GM10266 (cell line): ENCODE results near the gene SOAT2.

Source experiments
- DNase-seq: peaks from one replicate; pipeline ENCODE4 v3.0.0; 2012; ENCODE audit errors: extremely low spot score
- TF ChIP-seq, protein P1 (sequence below): IDR thresholded peaks from 2 replicates; pipeline ENCODE4 v1.5.1; 2012; ENCODE audit warnings: mild to moderate bottlenecking, low read depth; ENCODE audit not compliant: control insufficient read depth, insufficient read depth; ENCODE audit errors: missing control alignments

Gene SOAT2

DNA sequence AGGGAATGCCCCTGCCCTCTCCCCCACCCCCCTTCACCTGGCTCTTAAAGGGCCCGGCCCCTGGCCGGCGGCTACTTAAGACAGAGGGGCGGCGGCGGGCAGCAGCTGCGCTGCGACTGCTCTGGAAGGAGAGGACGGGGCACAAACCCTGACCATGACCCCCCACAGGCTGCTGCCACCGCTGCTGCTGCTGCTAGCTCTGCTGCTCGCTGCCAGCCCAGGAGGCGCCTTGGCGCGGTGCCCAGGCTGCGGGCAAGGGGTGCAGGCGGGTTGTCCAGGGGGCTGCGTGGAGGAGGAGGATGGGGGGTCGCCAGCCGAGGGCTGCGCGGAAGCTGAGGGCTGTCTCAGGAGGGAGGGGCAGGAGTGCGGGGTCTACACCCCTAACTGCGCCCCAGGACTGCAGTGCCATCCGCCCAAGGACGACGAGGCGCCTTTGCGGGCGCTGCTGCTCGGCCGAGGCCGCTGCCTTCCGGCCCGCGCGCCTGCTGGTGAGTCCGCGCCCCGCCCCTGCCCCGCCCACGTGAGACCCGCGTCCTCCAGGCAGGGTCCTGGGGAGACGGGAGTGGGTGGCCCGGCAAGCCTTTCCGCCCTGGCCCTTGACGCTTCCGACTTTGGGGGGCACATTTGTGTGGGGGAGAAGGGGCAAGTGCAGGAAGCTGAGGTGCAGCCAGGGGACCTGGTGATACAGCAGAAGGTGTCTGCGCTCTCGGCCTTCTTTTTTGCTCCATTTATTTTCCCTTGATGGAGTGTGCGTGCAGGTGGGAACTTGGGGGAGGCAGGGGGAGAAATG, 5.5 kb upstream of the SOAT2 start, which contains the start of gene IGFBP6:
Gene IGFBP6 (plus strand): TSS at position 104 of the 790 bp plus-strand sequence. CDS start 51 bp downstream, at position 155.
- DNase-seq: no peak
- TF ChIP-seq, protein P1, sequence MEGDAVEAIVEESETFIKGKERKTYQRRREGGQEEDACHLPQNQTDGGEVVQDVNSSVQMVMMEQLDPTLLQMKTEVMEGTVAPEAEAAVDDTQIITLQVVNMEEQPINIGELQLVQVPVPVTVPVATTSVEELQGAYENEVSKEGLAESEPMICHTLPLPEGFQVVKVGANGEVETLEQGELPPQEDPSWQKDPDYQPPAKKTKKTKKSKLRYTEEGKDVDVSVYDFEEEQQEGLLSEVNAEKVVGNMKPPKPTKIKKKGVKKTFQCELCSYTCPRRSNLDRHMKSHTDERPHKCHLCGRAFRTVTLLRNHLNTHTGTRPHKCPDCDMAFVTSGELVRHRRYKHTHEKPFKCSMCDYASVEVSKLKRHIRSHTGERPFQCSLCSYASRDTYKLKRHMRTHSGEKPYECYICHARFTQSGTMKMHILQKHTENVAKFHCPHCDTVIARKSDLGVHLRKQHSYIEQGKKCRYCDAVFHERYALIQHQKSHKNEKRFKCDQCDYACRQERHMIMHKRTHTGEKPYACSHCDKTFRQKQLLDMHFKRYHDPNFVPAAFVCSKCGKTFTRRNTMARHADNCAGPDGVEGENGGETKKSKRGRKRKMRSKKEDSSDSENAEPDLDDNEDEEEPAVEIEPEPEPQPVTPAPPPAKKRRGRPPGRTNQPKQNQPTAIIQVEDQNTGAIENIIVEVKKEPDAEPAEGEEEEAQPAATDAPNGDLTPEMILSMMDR: no peak

DNA sequence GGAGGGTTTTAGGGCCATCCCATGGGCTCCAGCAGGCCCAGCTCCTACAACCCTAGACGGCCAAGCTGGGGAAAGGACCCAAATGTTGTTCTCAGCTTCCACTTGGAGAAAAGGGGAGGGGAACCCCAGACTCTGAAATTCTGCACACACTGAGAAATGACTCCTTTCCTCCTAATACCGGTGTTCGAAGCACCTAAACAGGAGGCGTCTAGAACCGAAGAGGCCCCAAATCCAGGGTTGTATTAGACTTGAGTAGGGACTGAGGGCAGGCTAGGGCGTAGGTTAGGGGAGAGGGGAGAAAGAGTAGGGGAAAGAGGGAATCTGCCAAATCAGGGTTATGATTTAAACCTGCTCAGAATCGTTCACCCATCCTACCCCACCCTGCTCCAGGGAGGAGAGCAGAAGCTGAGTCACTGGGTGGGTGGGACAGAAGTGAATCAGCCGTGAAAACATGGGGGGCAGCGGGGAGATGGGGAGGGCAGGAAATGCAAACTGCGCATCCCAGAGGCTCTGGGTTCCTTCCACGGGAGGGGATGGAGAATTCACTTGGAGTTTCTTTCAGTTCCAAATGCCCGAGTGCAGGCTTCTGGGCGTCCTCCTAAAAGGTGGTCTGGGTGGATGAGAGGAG, 4.8 kb upstream of the SOAT2 start:
- DNase-seq: peak; percentile 37

DNA sequence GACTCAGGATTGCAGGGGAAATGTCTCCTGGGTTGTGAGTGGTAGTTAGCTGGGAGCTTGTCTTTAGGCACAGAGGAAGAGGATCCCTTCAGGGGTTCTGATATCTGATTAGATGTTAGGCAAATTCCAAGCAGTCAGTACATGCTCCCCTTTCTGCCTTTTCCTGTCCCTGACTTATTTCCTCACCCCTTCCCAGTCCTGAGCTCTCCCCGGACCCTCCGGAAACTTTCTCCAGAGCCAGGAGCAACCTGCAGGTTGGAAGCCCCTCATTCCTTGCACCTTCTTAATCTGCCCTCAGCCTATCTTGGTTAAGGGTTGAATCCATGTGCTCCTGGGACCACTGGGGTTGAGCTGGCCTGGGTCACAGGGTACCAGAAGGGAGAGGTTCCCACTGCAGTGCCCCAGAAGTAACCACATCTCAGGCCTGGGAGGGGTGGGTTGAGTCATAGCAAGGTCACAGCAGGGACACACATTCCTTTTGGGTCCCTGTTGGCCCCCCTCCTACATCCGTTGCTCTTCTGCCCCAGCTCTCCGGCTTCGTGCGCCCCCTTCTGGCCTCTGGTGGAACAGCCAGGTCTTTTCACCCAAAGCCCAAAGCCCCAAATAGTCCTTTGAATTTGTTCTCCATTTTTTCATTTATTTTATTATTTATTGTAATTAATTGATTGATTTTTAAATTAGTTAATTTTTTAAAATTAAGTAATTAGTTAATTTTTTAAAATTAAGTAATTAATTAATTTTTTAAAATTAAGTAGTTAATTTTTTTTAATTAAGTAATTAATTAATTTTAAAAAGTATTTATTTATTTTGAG, 4.0 kb upstream of the SOAT2 start:
- TF ChIP-seq, protein P1: peak; percentile 92
- DNase-seq: peak; percentile 92

More for the DNA sequence above, 4.8 kb upstream of the SOAT2 start:
- TF ChIP-seq, protein P1: no peak

DNA sequence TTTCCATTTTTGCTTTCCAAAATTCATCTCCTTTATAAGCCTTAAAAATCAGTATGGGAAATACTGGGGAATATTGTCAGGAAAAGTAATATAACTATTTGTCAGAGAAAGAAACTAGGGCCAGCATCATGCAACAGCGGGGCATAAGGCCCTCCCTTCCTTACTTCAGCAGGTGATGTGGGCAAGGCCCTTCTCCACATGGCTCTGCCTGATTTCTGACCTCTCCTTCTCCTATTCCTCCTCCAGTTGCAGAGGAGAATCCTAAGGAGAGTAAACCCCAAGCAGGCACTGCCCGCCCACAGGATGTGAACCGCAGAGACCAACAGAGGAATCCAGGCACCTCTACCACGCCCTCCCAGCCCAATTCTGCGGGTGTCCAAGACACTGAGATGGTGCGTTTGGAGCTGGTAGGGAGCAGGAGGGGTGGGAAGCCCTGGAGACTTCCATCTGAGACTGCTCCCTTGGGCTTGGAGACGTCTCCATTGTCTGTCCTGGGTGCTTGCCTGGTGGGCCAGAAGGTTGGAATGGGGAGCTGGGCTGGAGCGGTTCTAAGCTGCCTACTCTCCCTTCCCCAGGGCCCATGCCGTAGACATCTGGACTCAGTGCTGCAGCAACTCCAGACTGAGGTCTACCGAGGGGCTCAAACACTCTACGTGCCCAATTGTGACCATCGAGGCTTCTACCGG, 2.7 kb upstream of the SOAT2 start:
- TF ChIP-seq, protein P1: no peak
- DNase-seq: no peak

DNA sequence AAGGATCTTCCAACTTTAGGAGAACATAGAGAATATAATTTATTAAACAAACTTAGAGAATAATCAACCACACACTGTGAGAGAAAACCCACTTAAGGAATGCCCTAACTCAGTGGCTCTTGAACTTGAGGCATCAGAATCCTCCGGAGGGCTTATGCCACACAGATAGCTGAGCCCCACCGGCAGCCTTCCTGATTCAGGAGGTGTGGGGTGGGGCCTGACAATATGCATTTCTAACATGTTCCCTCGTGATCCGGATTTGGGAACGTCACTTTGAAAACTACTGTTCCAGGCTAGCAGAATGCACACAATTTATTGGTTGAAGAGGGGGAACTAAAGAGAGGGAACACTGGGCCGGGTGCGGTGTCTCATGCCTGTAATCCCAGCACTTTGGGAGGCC, 2.0 kb upstream of the SOAT2 start:
- TF ChIP-seq, protein P1: no peak

DNA sequence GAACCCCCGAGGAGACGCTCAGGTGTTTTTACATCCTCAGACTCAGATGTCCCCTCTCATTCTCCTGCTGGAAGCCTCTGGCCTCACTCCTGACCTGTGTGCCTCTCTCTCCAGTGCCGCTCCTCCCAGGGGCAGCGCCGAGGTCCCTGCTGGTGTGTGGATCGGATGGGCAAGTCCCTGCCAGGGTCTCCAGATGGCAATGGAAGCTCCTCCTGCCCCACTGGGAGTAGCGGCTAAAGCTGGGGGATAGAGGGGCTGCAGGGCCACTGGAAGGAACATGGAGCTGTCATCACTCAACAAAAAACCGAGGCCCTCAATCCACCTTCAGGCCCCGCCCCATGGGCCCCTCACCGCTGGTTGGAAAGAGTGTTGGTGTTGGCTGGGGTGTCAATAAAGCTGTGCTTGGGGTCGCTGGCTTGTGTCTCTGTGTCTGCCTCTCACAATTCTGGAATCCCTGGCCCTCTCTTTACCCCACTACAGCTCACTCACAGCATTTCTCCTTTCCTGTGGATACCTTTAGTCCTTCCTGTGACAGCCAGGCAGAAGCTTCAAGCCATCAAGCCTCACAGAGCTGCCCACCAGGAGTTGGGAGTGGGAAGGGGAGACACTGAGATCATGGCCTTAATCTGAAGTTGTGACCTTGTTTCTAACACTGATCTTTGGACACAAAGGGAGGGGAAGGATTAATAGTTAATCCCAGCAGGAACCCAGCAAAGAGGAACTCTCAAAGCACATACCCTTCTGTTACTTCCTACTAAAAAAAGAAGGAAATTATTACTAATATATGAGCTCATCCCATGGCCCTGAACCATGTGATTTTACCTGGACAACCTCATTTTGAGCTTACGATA, 1.1 kb upstream of the SOAT2 start:
- TF ChIP-seq, protein P1: no peak
- DNase-seq: no peak

More for the DNA sequence above, 2.0 kb upstream of the SOAT2 start:
- no peak for DNase-seq
